GM19438 (cell line): ENCODE results near the gene SGMS1.

Experiments used
- ATAC-seq: cut with Tn5 transposase; IDR thresholded peaks from one replicate; pipeline ENCODE4 v1.9.1; 2021; ENCODE audit warnings: low read depth; ENCODE audit not compliant: unreplicated experiment

Gene SGMS1

DNA sequence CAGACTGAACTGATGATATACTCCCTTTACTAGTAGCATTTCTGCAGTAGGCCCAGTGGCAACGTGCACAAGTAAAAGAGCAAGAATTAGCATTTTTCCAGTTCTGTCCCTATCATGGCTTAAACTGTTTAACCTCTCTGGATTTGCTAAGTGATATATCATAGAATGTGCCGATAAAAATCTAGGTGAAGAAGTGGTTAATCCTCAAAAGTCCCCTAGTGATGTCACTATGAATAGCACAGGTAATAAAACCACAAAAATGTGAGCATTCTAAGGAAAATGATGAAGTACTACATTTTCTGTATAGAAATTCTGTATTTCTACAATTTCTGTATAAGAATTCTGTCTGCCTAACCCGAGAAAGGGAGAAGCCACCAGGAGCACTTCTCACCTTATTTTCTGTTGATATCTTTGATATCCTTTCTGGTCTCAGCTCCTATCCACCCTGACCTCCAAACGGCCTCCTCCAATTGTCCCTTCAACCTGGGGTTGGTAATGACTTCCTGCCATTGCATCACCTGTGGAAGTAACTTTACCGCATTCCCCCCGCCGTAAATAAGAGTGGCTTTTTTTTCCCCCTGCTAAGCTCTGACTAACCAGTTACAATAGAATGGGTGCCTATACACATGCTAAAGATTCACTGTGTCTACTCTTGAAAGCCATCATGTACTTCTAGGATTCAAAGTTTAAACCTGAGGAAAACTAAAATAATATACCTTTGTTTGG lies 216.5 kb downstream of the SGMS1 start:
- ATAC-seq: no peak

DNA sequence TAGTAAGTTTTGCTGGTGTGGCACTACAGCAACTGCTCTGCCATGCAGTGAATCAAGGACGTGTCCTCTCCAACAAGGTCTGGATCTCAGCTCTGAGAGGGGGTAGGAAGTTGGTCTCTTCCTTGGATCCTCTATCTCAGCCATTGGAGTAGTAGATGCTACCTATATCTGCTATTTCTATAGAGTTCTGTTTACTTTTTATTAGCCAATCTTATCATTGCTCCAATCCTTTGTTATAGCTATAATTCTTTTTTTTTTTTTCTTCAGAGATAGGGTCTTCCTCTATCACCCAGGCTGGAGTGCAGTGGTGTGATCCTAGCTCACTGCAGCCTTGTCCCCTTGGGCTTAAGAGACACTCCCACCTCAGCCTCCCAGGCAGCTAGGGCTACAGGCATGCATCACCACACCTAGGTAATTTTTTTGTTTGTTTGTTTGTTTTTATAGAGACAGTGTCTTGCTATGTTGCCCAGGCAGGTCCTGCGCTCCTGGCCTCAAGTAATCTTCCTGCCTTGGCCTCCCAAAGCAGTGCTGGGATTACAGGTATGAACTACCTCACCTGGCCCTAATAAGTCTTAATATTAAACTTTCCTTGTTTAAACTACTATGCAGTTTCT lies 217.2 kb downstream of the SGMS1 start:
- ATAC-seq: no peak

DNA sequence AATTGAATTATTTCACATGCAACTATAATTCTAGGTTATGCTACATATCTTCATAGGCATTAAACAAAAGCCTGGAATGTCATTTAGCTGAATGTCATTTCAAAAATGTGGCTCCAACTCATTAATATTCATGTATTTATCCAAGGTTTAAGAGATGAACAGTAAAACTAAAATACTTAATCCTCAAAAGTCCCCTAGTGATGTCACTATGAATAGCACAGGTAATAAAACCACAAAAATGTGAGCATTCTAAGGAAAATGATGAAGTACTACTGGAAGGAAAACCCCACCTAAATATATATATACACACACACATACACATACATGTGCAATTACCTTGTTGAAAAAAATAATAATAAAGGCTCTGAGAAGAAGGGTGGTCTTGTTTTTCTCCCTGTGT lies 218.0 kb downstream of the SGMS1 start:
- ATAC-seq: no peak

DNA sequence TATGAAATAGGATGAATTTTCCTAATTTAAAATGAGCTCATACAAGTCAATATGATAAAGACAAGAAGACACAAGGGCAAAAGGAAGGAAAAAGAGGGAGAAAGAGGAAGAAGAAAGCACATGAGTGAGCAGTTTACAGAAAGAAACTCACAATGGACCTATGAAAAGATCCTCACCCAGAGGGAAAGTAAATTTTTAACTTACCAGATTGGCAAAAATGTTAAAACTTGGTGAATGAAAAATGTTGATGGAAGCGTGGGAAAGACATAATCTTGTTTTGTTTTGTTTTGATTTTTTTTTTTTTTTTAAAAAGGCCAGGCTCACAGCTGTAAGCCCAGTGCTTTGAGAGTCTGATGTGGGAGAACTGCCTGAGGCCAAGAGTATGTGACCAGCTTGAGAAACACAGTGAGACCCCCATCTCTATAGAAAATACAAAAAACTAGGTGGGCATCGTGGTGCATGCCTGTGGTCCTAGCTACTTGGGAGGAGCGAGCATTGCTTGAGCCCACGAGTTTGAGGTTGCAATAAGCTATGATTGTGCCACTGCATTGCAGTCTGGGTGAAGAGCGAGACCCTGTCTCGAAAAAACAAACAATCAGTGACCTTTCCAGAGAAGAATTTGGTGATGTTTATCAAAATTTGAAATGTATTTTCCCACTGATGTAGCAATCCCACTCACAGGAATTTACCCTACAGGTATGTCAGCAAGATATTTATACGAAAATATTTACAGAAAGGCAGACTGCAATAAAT lies 219.6 kb downstream of the SGMS1 start:
- ATAC-seq: no peak

- no peak for ATAC-seq
Observed at GRCh38 chr10:50403074-50403473, 220.7 kb downstream of the SGMS1 start.

GRCh38 chr10:50402466-50402865 lies 221.3 kb downstream of the SGMS1 start:
- ATAC-seq: no peak

DNA sequence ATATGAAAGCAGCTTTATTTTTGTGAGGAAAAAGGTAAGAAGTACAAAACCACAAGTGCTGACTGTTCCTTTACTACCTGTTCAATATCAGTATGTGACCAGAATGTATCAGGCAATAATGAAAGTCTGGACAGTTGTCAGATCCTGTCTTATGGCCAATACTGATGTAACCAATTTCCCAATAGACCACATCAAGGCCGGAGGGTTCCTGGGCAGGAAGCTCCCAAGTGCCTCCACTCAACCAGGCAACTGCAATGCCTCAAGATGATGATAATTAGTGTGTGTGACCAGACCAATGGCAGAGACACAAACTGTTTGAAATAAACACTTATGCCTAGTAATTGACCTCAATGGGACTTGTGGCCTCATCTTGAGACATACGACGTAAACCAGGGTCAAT lies 223.1 kb downstream of the SGMS1 start:
- no peak for ATAC-seq

DNA sequence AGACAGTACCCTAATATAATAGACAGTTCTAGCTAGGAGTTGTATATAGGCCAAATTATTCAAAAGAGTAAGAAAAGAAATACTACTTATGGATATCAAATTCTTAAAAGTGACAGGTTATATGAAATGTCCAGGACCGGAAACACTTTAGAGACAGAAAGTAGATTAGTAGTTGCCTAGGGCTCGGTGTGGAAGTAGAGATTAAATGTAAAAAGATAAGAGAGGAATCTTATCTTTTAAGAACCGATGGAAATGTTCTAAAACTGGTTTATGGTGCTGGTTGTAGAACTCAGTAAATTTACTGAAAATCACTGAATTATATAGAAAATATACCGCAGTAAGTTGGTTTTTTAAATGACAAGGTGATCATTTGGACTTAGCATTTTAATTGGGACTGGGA lies 224.9 kb downstream of the SGMS1 start:
- no peak for ATAC-seq

DNA sequence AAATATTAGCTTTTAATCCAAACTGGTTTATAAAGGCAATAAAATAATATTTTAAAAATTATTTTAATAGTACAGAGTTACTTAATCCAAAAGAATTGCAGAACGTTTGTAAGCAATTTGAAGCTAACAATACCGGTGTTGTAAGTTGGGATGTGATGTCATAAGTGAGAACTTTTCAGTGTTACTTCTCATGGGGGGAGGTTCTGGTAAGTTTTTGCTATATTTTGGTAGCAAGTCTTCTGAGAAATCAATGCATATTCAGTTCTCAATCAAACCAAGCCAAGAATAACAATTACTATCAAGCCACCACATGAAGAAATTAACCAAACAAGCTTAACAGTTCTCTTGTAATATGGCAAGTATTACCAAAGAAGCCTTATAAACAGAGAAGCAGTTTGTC lies 225.4 kb downstream of the SGMS1 start:
- ATAC-seq: no peak

GRCh38 chr10:50397312-50398140 lies 226.2 kb downstream of the SGMS1 start:
- ATAC-seq: no peak

DNA sequence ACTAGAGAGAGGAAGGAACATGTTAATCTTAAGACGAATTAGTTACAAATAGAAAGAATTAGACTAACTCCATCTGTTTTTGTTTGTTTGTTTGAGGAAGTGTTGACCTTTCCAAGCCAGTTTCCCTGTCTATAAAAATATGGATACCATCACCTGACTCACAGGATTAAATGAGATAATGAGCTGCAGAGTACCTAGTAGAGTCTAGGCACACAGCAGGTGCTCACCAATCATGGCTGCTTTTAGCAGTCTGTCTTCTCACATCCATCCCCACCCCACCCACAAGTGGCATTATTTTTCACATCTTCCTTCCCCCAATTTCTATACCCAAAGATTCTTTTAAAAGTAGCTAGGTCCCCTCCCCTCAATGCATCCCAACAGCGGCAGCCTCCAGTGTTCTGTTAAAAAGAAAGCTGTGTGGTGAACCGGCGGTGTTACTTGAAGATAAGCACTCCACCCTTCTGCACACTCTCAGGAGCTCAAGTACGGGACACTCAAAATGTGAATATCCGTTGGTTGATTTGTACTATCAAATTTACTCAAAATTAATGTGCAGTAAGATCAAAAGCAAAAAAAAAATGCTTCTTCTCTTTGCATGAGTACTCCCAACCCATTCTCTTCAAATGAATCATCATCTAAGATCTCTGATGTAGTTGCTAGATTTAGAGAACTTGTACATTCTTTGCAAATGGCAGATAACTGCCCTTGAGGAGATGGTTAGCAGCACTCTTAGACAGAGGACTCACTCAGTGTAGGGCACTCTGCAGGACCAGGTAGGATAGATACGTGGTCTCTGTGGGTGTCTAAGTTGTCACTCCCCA lies 227.1 kb downstream of the SGMS1 start:
- no peak for ATAC-seq

GRCh38 chr10:50395851-50396250 lies 227.9 kb downstream of the SGMS1 start:
- ATAC-seq: no peak

GRCh38 chr10:50395271-50395670 lies 228.5 kb downstream of the SGMS1 start:
- no peak for ATAC-seq

GRCh38 chr10:50394832-50395231 lies 228.9 kb downstream of the SGMS1 start:
- no peak for ATAC-seq

DNA sequence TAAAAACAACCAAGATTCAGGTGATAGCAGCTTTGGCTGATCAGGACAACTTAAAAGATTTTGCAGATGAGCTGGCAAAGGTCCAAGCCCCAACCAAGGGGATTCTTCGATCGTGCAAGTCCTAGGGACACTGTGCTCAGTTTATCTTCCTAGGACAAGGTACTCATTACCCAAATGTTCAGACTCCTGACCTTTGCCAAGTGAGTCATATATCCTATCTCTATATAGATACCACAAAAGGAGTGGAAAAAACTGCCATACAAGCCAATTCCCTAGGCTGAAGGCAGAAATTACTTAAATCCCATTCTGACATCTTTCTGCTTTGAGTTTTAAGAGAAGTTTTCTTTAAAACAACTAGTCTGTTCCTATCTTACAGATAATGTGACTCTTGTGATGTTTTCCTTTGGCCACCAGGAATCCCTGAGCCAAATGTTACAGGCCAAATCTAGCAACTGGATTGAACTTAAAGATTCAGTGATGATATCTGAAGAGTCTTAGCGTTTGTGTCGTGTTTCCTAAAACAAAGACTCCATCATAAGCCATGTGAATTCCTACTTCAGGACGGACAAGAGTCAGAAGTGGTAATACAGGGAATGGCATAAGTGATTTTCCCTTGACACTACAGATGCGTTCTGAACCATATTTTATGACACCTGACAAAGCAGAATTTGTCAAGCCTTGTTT lies 229.8 kb downstream of the SGMS1 start:
- ATAC-seq: no peak

- ATAC-seq: no peak
Observed at GRCh38 chr10:50392966-50393718, 230.6 kb downstream of the SGMS1 start.

GRCh38 chr10:50392426-50392825 lies 231.3 kb downstream of the SGMS1 start:
- ATAC-seq: no peak

GRCh38 chr10:50390302-50390701 lies 233.5 kb downstream of the SGMS1 start:
- ATAC-seq: no peak

GRCh38 chr10:50388181-50388580 lies 235.6 kb downstream of the SGMS1 start:
- ATAC-seq: no peak
